Keratinocyte (primary cell): Measurements from ENCODE around the gene BANK1. TPM values are rescaled to one million over a fixed set of nuclear protein-coding genes. Genes with fewer than 3 reads are reported as not detected.

Experiments
- DNase-seq: peaks from one replicate; pipeline ENCODE4 v3.0.0-alpha.2; 2011; ENCODE audit warnings: low read depth, missing footprints, low spot score
- FAIRE-seq: peaks from 2 replicates; lab custom pipeline; 2011; peaks lifted over from hg19 to GRCh38; lab: Jason Lieb, UNC
- H2AFZ ChIP-seq: 2 replicates; pipeline ENCODE4 v1.6.0; 2012; ENCODE audit warnings: low read length, control low read depth, inconsistent platforms; ENCODE audit not compliant: control insufficient read depth
- H3K27ac ChIP-seq: 2 replicates; pipeline ENCODE4 v1.5.1; 2011; ENCODE audit warnings: low read length; ENCODE audit not compliant: control insufficient read depth, insufficient read depth
- H3K27me3 ChIP-seq: 3 replicates; pipeline ENCODE4 v1.6.0; 2011; ENCODE audit warnings: low read length; ENCODE audit not compliant: control insufficient read depth, insufficient read depth; ENCODE audit errors: extremely low read depth
- H3K36me3 ChIP-seq, 2 experiments: 2 replicates in 1 of 2; 3 replicates in 1 of 2; pipeline ENCODE4 v1.5.1; 2011; ENCODE audit warnings: low read length in 2 of 2, mild to moderate bottlenecking in 1 of 2; ENCODE audit not compliant: control insufficient read depth in 2 of 2, insufficient read depth in 2 of 2; ENCODE audit errors: extremely low read depth in 1 of 2
- H3K4me1 ChIP-seq: 3 replicates; pipeline ENCODE4 v1.5.1; 2011; ENCODE audit warnings: low read length; ENCODE audit not compliant: control insufficient read depth, insufficient read depth; ENCODE audit errors: extremely low read depth
- H3K4me2 ChIP-seq: 3 replicates; pipeline ENCODE4 v1.6.0; 2011; ENCODE audit warnings: low read depth, low read length; ENCODE audit not compliant: control insufficient read depth, insufficient read depth; ENCODE audit errors: extremely low read depth
- H3K4me3 ChIP-seq, 3 experiments: fragments of 200-600 bp in 1 of 3; sonication (generic) in 1 of 3; 2 replicates in 2 of 3; 3 replicates in 1 of 3; pipeline ENCODE4 v1.5.1; 2011 to 2016; ENCODE audit warnings: low read length in 3 of 3, mild to moderate bottlenecking in 3 of 3, control low read depth in 2 of 3, inconsistent platforms in 1 of 3, low read depth in 1 of 3, mixed read lengths in 1 of 3, mixed run types in 1 of 3, moderate library complexity in 1 of 3; ENCODE audit not compliant: control insufficient read depth in 2 of 3, insufficient read depth in 2 of 3; ENCODE audit errors: extremely low read depth in 1 of 3
- H3K79me2 ChIP-seq: 2 replicates; pipeline ENCODE4 v1.6.0; 2012; ENCODE audit warnings: low read length; ENCODE audit not compliant: control insufficient read depth, insufficient read depth
- H3K9ac ChIP-seq: 3 replicates; pipeline ENCODE4 v1.6.0; 2011; ENCODE audit warnings: low read length; ENCODE audit not compliant: control insufficient read depth, insufficient read depth; ENCODE audit errors: extremely low read depth
- H3K9me1 ChIP-seq: 3 replicates; pipeline ENCODE4 v1.6.0; 2011; ENCODE audit warnings: low read length; ENCODE audit not compliant: control insufficient read depth, insufficient read depth; ENCODE audit errors: extremely low read depth
- H3K9me3 ChIP-seq: 2 replicates; pipeline ENCODE4 v1.5.1; 2012; ENCODE audit warnings: low read depth, low read length; ENCODE audit not compliant: control insufficient read depth
- H4K20me1 ChIP-seq: 3 replicates; pipeline ENCODE4 v1.6.0; 2011; ENCODE audit warnings: low read length; ENCODE audit not compliant: control insufficient read depth, insufficient read depth; ENCODE audit errors: extremely low read depth
- EZH2 ChIP-seq: IDR thresholded peaks from one replicate; pipeline ENCODE4 v1.6.1; 2012; ENCODE audit warnings: inconsistent platforms, mild to moderate bottlenecking, low read length, moderate library complexity
- dilution Hi-C: fragments of 300-500 bp; cut with MboI; formaldehyde crosslinking; loops from one replicate; pipeline ENCODE4 v1.7.0; 2020; ENCODE audit warnings: low sequenced_read_pairs; ENCODE audit not compliant: extremely low pct_ligation_motif_present
- polyA plus RNA-seq, 5 experiments: library from polyadenylated mRNA; depleted of rRNA in 3 of 5; stranded (reverse) in 3 of 5; stranded (forward) in 1 of 5; unstranded in 1 of 5; fragments of >200 nt; gene quantifications; 1 replicate in 1 of 5; 2 replicates in 3 of 5; 3 replicates in 1 of 5; pipeline versions ENCODE4 v1.2.1 to v1.2.3, GENCODE V29; 2011 to 2012; ENCODE audit warnings: missing spikeins in 2 of 5, low read depth in 1 of 5, low replicate concordance in 1 of 5
- TF ChIP-seq, protein P1 (sequence below), 3 experiments: IDR thresholded peaks in 1 of 3; conservative IDR thresholded peaks in 1 of 3; optimal IDR thresholded peaks in 1 of 3; 2 replicates in 2 of 3; 3 replicates in 1 of 3; pipeline versions ENCODE3 to v1.5.1; 2011; ENCODE audit warnings: low read length in 3 of 3, mild to moderate bottlenecking in 3 of 3, moderate library complexity in 2 of 3, control low read depth in 1 of 3, inconsistent platforms in 1 of 3; ENCODE audit not compliant: insufficient read depth in 2 of 3; ENCODE audit errors: extremely low read depth in 1 of 3

The BANK1 gene
- polyA plus RNA-seq, 1 donor (not counting 4 experiments of a cell fraction or from before 2014, with no cell fraction given): 0.25 TPM

DNA sequence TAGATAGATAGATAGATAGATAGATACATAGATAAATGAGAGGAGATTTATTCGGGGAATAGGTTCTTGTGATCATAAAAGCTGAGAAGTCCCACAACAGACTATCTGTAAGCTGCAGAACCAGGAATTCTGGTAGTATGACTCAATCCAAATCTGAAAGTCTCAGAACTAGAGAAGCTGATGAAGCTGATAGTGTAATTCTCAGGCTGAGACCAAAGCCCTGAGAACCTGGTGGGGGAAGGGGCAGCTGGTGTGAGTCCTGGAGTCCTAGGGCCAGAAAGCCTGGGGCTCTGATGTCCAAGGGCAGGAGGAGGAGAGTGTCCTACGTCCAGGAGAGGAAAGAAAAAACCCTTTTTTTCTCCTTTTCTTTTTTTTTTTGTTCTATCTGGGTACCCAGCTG is 8.0 kb upstream of the BANK1 start:
- Histone ChIP-seq H3K9ac (no peak overlapping the region), H3K27ac (no peak overlapping the region), H3K79me2 (no peaks in the 10 kb centered on the region), H3K4me2 (no peak overlapping the region), H3K9me1 (no peaks in the 10 kb centered on the region), H4K20me1 (no peaks in the 10 kb centered on the region), H3K9me3 (no peaks in the 10 kb centered on the region), H3K4me1 (no peaks in the 10 kb centered on the region), H3K27me3 (no peaks in the 10 kb centered on the region), H3K36me3 (no peaks in the 10 kb centered on the region), H2AFZ (no peak overlapping the region), H3K4me3 (no peak overlapping the region)
- DNase-seq: no peak
- no peak for FAIRE-seq
- no peak for TF ChIP-seq EZH2
- dilution Hi-C loops: no loop called here

DNA sequence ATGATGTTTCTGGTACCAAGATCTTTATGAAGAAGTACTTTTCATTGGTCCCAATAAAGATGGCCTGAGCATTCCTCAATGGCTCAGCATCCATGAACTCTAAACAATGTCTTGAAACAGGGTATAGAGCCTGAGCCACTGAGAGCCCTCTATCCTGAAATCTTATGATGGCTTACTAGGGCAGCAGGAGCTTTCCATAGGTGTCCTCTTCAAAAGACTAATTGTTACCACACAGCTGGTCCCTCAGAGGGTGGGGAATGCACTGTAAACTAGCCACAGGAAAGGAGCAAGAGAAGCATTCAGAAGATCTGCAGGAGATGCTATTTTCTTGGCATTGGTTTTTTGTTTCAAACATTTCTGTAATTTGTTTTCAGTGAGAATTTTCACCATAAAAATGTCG is 5.6 kb upstream of the BANK1 start:
- DNase-seq: no peak
- TF ChIP-seq, protein P1, sequence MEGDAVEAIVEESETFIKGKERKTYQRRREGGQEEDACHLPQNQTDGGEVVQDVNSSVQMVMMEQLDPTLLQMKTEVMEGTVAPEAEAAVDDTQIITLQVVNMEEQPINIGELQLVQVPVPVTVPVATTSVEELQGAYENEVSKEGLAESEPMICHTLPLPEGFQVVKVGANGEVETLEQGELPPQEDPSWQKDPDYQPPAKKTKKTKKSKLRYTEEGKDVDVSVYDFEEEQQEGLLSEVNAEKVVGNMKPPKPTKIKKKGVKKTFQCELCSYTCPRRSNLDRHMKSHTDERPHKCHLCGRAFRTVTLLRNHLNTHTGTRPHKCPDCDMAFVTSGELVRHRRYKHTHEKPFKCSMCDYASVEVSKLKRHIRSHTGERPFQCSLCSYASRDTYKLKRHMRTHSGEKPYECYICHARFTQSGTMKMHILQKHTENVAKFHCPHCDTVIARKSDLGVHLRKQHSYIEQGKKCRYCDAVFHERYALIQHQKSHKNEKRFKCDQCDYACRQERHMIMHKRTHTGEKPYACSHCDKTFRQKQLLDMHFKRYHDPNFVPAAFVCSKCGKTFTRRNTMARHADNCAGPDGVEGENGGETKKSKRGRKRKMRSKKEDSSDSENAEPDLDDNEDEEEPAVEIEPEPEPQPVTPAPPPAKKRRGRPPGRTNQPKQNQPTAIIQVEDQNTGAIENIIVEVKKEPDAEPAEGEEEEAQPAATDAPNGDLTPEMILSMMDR (optimal IDR thresholded peaks at IDR 0.05 in 1 of 3, IDR thresholded peaks at IDR 0.05 in 1 of 3, conservative IDR thresholded peaks at IDR 0.05 in 1 of 3; ENCODE audit: extremely low read depth in 1 of 3, insufficient read depth in 2 of 3, low read length in 3 of 3): no peak
- no peak for TF ChIP-seq EZH2
- Histone ChIP-seq H2AFZ (no peak overlapping the region), H3K27me3 (no peaks in the 10 kb centered on the region), H3K79me2 (no peaks in the 10 kb centered on the region), H3K36me3 (no peaks in the 10 kb centered on the region), H3K9me1 (no peaks in the 10 kb centered on the region), H3K9me3 (no peaks in the 10 kb centered on the region), H4K20me1 (no peaks in the 10 kb centered on the region), H3K9ac (no peak overlapping the region), H3K4me2 (no peak overlapping the region), H3K27ac (no peak overlapping the region), H3K4me3 (no peak overlapping the region), H3K4me1 (peaks cover 2% of the 10 kb centered on the region)
- dilution Hi-C loops: no loop called here
- no peak for FAIRE-seq

DNA sequence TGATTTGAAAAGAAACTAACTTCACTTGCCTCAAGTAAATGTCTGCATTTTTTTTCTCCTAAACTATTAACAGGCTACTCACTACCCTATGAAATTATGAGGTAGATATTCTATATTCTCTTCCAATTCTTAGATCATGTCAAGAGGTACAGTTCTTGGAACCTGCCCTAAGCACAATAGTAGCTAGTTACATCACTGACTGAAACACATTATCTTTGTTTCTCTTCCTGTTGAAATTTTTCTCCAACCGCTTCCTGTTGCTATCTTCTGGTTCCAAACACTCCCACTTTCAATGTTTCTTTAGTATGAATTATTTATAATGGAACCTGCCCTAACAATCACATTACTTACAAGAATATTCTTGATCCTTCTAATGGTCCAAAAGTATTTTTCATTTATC is 5.0 kb upstream of the BANK1 start:
- DNase-seq: no peak
- no peaks in the 10 kb centered on the region for H3K36me3 ChIP-seq
- H3K9me1 ChIP-seq: no peaks in the 10 kb centered on the region
- no peaks in the 10 kb centered on the region for H3K27me3 ChIP-seq
- no peak overlapping the region for H3K9ac ChIP-seq
- H3K4me3 ChIP-seq: no peak overlapping the region
- H3K79me2 ChIP-seq: no peaks in the 10 kb centered on the region
- peaks cover 6% of the 10 kb centered on the region for H3K4me1 ChIP-seq
- no peaks in the 10 kb centered on the region for H3K9me3 ChIP-seq
- no peak overlapping the region for H3K27ac ChIP-seq
- no peak overlapping the region for H3K4me2 ChIP-seq
- H2AFZ ChIP-seq: no peak overlapping the region
- TF ChIP-seq, protein P1 (optimal IDR thresholded peaks at IDR 0.05 in 1 of 3, IDR thresholded peaks at IDR 0.05 in 1 of 3, conservative IDR thresholded peaks at IDR 0.05 in 1 of 3; ENCODE audit: extremely low read depth in 1 of 3, insufficient read depth in 2 of 3, low read length in 3 of 3): no peak
- TF ChIP-seq EZH2: no peak
- dilution Hi-C loops: no loop called here
- H4K20me1 ChIP-seq: no peaks in the 10 kb centered on the region
- no peak for FAIRE-seq
